ENCODE data around the gene NF1. TPM values are rescaled to one million over a fixed set of nuclear protein-coding genes. Genes with fewer than 3 reads are reported as not detected.
"Not testable (repeated sequence)": the region's sequence is repeated elsewhere in the genome, so short reads cannot be mapped to it uniquely, and the experiment has no call there.

Gene NF1, protein sequence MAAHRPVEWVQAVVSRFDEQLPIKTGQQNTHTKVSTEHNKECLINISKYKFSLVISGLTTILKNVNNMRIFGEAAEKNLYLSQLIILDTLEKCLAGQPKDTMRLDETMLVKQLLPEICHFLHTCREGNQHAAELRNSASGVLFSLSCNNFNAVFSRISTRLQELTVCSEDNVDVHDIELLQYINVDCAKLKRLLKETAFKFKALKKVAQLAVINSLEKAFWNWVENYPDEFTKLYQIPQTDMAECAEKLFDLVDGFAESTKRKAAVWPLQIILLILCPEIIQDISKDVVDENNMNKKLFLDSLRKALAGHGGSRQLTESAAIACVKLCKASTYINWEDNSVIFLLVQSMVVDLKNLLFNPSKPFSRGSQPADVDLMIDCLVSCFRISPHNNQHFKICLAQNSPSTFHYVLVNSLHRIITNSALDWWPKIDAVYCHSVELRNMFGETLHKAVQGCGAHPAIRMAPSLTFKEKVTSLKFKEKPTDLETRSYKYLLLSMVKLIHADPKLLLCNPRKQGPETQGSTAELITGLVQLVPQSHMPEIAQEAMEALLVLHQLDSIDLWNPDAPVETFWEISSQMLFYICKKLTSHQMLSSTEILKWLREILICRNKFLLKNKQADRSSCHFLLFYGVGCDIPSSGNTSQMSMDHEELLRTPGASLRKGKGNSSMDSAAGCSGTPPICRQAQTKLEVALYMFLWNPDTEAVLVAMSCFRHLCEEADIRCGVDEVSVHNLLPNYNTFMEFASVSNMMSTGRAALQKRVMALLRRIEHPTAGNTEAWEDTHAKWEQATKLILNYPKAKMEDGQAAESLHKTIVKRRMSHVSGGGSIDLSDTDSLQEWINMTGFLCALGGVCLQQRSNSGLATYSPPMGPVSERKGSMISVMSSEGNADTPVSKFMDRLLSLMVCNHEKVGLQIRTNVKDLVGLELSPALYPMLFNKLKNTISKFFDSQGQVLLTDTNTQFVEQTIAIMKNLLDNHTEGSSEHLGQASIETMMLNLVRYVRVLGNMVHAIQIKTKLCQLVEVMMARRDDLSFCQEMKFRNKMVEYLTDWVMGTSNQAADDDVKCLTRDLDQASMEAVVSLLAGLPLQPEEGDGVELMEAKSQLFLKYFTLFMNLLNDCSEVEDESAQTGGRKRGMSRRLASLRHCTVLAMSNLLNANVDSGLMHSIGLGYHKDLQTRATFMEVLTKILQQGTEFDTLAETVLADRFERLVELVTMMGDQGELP (N-terminal part only)
- 11.6 and 12.2 TPM in 2 replicates for total RNA-seq (2014; rRNA removed; shearing (Covaris generic))

DNA sequence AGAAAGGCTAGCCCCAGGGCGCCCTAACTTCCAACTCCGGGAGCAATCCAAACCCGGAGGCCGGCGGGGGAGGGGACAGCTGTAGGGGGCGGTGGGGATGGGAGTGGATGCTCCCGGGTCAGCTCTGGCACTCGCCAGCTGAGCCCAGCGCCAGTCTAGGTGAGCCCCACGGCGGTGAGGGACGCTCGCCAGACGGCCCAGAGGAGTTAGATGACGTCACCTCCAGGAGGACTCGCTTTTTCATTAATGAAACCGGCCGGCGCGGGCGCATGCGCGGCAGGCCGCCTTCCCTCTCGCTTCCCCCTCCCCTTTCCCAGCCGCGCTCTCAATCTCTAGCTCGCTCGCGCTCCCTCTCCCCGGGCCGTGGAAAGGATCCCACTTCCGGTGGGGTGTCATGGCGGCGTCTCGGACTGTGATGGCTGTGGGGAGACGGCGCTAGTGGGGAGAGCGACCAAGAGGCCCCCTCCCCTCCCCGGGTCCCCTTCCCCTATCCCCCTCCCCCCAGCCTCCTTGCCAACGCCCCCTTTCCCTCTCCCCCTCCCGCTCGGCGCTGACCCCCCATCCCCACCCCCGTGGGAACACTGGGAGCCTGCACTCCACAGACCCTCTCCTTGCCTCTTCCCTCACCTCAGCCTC is at the start of gene NF1:
TSS of gene NF1 (plus strand) at position 378 of the 636 bp plus-strand sequence. CDS start 333 bp downstream, outside the sequence.
- Histone ChIP-seq H3K27me3 (ENCODE audit: control insufficient read depth, insufficient read depth, low read length) (no peaks in the 10 kb centered on the region), H3K36me3 (replicated peaks; ENCODE audit: control insufficient read depth, insufficient read depth, low read length) (no peaks in the 10 kb centered on the region), H3K4me3 (ENCODE audit: insufficient read depth, low read depth, low read length) (peak within 1 kb of the TSS; percentile 71)
- peak; percentile 97 for DNase-seq

DNA sequence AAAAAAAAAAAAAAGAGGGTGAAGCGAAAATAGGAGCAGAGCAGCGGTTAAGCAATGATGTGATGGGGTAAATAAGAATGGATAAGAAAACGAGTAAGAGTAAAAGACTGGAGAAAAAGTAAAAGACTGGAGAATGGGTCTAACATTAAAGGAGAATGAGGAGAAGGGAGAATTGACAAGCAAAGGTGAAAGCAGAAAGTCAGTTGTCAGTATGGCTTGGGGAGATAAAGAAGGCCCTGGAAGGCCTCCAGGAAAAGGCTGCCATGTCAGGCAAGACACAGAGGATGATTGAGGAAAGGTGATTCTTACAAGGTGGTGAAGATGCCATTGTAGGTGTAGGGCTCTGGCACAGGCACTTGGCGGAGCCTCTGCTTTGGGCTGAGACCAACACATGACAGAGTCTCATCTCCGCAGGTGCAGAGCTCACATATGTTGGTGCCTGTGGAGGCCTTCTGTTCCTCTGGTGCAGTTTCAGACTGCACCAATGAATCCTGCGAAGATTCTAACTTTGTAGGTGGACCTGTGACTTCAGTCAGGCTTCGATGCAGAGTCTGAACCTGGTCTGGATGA is 47.8 kb upstream of the NF1 start:
- not testable (repeated sequence) for H3K27me3 ChIP-seq (ENCODE audit: control insufficient read depth, insufficient read depth, low read length); H3K36me3 ChIP-seq (replicated peaks; ENCODE audit: control insufficient read depth, insufficient read depth, low read length); DNase-seq; H3K4me3 ChIP-seq (ENCODE audit: insufficient read depth, low read depth, low read length)

- H3K27me3 ChIP-seq (ENCODE audit: control insufficient read depth, insufficient read depth, low read length): no peaks in the 10 kb centered on the region
These were observed 46.6 kb upstream of the NF1 start for GRCh38 chr17:31048142-31048541.

DNA sequence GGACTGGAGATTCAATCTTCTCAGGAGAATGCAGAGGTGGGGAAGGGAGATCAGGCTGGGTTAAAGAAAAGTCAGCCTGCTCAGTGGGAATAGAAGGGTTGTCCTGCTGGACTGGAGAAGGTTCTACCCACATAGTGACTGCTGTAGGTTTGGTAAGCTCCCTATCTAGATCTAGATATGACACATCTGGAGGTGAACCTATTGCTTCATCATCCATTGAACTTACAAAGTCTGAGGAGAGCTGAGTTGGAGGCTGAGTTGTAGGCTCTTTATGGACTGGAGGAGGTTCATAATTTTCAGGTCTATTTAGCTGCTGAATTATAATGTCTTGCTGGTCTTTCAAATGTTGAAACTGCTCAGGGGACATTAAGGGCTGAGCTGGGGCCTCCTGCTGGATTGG is 46.0 kb upstream of the NF1 start:
- Histone ChIP-seq H3K36me3 (replicated peaks; ENCODE audit: control insufficient read depth, insufficient read depth, low read length) (no peaks in the 10 kb centered on the region), H3K4me3 (ENCODE audit: insufficient read depth, low read depth, low read length) (no peak overlapping the region), H3K27me3 (ENCODE audit: control insufficient read depth, insufficient read depth, low read length) (no peaks in the 10 kb centered on the region)
- no peak for DNase-seq

More at GRCh38 chr17:31048142-31048541, 46.6 kb upstream of the NF1 start:
- no peak for DNase-seq
- Histone ChIP-seq H3K4me3 (ENCODE audit: insufficient read depth, low read depth, low read length) (no peak overlapping the region), H3K36me3 (replicated peaks; ENCODE audit: control insufficient read depth, insufficient read depth, low read length) (no peaks in the 10 kb centered on the region)

DNA sequence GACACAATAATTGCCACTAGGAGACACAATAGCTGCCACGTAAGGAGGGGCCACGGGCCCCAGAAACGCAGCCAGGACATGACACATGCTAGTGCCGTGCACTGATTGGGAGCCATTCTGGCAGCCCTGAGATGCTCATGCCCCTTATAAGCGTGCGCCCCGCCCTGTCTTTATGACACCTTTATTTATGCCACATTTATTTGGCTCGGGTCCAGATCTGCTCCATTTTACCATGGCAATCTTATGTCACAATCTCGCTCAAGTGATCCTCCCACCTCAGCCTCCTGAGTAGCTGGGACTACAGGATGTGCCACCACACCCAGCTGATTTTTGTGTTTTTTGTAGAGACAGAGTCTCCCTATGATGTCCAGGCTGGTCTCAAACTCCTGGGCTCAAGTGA is 43.8 kb upstream of the NF1 start:
- Histone ChIP-seq H3K4me3 (ENCODE audit: insufficient read depth, low read depth, low read length) (no peak overlapping the region), H3K36me3 (replicated peaks; ENCODE audit: control insufficient read depth, insufficient read depth, low read length) (no peaks in the 10 kb centered on the region), H3K27me3 (ENCODE audit: control insufficient read depth, insufficient read depth, low read length) (no peaks in the 10 kb centered on the region)
- DNase-seq: no peak

GRCh38 chr17:31051506-31051905 is 43.3 kb upstream of the NF1 start:
- no peak for DNase-seq
- Histone ChIP-seq H3K36me3 (replicated peaks; ENCODE audit: control insufficient read depth, insufficient read depth, low read length) (no peaks in the 10 kb centered on the region), H3K4me3 (ENCODE audit: insufficient read depth, low read depth, low read length) (no peak overlapping the region)

DNA sequence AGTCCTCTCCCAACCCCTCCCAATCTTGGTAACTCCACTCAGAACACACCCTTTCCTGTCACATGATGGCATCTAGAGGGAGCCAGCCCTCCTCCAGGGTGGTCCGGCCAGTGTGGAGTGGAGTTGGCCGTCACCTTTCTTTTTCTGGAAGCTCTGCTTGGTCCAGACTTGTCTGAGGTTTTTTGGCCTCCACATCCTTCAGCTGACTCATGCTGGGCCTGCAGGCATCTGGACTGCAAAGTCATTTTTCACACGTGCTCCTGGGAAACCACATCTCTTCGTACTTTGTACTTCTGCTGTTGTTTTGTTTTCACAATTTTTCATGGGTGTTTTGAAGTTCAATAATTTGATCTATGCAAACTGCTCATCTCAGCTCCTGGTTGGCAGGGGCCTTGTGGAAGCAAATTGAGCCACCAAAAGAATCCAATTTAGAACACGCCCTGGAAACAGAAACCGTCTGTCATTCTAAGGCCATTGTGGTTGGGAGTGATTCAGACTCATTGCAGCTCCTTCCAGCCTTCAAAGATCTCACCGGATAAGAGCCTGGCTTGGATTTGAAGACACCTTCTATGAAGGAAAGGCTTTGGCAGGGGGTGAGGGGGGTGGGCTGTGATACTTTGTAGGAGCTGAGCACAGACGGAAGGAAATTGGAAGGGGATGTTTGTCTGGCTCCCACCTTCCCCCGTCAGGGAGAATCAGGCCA is 42.4 kb upstream of the NF1 start:
- DNase-seq: no peak
- Histone ChIP-seq H3K4me3 (ENCODE audit: insufficient read depth, low read depth, low read length) (no peak overlapping the region), H3K36me3 (replicated peaks; ENCODE audit: control insufficient read depth, insufficient read depth, low read length) (no peaks in the 10 kb centered on the region), H3K27me3 (ENCODE audit: control insufficient read depth, insufficient read depth, low read length) (no peaks in the 10 kb centered on the region)

More at GRCh38 chr17:31051506-31051905, 43.3 kb upstream of the NF1 start:
- H3K27me3 ChIP-seq (ENCODE audit: control insufficient read depth, insufficient read depth, low read length): no peaks in the 10 kb centered on the region

DNA sequence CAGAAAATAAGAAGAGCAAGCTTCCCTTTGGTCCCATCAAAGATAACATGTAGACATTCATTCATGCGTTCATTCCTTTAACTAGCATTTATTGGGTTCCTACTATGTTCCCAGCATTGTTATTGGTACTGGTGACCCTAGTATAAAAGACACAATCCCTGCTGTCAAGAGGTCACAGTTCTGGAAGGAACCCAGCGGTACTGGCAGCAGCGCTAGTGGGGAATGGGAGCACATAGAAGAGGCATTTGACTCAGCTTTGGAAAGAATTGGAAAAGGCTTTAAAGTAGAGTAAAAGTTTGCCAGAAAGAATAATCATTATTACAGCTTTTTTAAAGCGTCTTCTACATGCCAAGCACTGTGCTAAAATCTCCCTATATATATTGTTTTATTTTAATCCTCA is 41.7 kb upstream of the NF1 start:
- H3K4me3 ChIP-seq (ENCODE audit: insufficient read depth, low read depth, low read length): no peak overlapping the region
- no peaks in the 10 kb centered on the region for H3K36me3 ChIP-seq (replicated peaks; ENCODE audit: control insufficient read depth, insufficient read depth, low read length)
- no peak for DNase-seq
- no peaks in the 10 kb centered on the region for H3K27me3 ChIP-seq (ENCODE audit: control insufficient read depth, insufficient read depth, low read length)

GRCh38 chr17:31054761-31055160 is 40.0 kb upstream of the NF1 start:
- no peaks in the 10 kb centered on the region for H3K36me3 ChIP-seq (replicated peaks; ENCODE audit: control insufficient read depth, insufficient read depth, low read length)
- H3K27me3 ChIP-seq (ENCODE audit: control insufficient read depth, insufficient read depth, low read length): no peaks in the 10 kb centered on the region
- DNase-seq: no peak
- H3K4me3 ChIP-seq (ENCODE audit: insufficient read depth, low read depth, low read length): no peak overlapping the region

GRCh38 chr17:31058976-31059375 is 35.8 kb upstream of the NF1 start:
- H3K36me3 ChIP-seq (replicated peaks; ENCODE audit: control insufficient read depth, insufficient read depth, low read length): no peaks in the 10 kb centered on the region
- DNase-seq: no peak

DNA sequence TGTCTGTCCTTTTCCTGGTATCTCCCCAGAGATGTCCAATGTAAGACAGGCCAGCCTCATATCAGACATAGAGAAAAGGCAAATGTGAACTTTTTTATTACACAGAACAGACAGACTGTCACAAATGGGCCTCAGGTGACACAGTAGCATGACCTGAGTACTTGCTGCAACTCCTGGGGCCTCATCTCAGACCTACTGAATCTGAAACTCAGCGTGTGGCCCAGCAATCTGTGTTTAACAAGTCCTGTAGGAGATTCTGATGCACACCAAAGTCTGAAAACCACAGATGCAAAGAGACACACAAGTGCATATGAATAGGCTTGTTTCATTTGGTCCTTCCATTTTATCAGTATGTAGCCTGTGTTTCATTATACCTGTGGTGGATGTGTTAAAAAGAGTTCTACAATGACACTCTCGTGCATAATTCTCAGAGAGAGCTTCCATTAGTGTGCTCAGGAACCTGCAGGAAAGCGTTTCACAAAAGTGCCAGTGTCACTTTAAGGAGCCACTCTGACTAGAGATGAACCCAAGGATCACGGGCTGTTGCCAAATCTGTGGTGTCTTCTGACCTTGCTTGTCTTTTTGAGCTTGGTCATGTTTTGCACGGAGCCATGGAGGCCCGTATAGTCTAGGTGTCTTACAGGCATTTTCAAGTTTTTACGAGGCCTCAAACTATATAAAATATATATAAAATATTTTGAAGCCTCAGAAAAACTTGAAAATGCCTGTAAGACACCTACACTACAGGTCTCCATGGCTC is 33.8 kb upstream of the NF1 start:
- no peaks in the 10 kb centered on the region for H3K36me3 ChIP-seq (replicated peaks; ENCODE audit: control insufficient read depth, insufficient read depth, low read length)
- H3K27me3 ChIP-seq (ENCODE audit: control insufficient read depth, insufficient read depth, low read length): no peaks in the 10 kb centered on the region
- no peak overlapping the region for H3K4me3 ChIP-seq (ENCODE audit: insufficient read depth, low read depth, low read length)
- no peak for DNase-seq

More at GRCh38 chr17:31058976-31059375, 35.8 kb upstream of the NF1 start:
- Histone ChIP-seq H3K4me3 (ENCODE audit: insufficient read depth, low read depth, low read length) (no peak overlapping the region), H3K27me3 (ENCODE audit: control insufficient read depth, insufficient read depth, low read length) (no peaks in the 10 kb centered on the region)

GRCh38 chr17:31061678-31062077 is 33.1 kb upstream of the NF1 start:
- peak; percentile 45 for DNase-seq
- Histone ChIP-seq H3K36me3 (replicated peaks; ENCODE audit: control insufficient read depth, insufficient read depth, low read length) (no peaks in the 10 kb centered on the region), H3K27me3 (ENCODE audit: control insufficient read depth, insufficient read depth, low read length) (no peaks in the 10 kb centered on the region), H3K4me3 (ENCODE audit: insufficient read depth, low read depth, low read length) (no peak overlapping the region)

DNA sequence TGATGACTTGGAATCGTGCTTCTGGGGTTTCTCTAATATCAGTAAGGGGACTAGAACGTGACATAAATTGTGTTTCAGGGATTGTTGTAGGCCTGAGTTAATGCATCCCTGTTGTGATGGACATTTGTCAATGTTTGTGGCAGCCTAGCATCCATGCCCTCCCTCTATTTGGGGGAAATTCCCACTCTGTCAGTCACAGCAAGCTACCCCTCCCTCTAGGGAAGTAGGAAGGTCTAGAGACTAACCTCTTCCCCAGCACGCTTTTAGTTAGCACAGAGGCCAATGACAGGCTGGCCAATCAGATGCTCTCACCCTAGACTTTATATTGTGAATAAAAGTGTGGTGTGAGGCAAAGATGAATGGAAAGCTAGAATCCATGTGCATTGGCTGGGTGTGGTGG is 32.4 kb upstream of the NF1 start:
- Histone ChIP-seq H3K27me3 (ENCODE audit: control insufficient read depth, insufficient read depth, low read length) (no peaks in the 10 kb centered on the region), H3K4me3 (ENCODE audit: insufficient read depth, low read depth, low read length) (no peak overlapping the region), H3K36me3 (replicated peaks; ENCODE audit: control insufficient read depth, insufficient read depth, low read length) (no peaks in the 10 kb centered on the region)
- DNase-seq: no peak
